ENCODE data around the gene ESRRG. TPM values are rescaled to one million over a fixed set of nuclear protein-coding genes. Genes with fewer than 3 reads are reported as not detected.

ESRRG gene
- total and polyA plus RNA-seq, 2 donors (not counting 1 experiment from before 2014, with no cell fraction given): 0.15 to 0.83 TPM

GRCh38 chr1:216688127-216688657, 35.0 kb downstream of the ESRRG start:
- no peak overlapping the region for H3K9ac ChIP-seq (ENCODE audit: insufficient read depth, low read length)
- H3K36me3 ChIP-seq (ENCODE audit: control insufficient read depth, insufficient read depth, low read length): no peaks in the 10 kb centered on the region
- DNase-seq (ENCODE audit: low read depth in 2 of 2): no peak
- no peaks in the 10 kb centered on the region for H4K20me1 ChIP-seq (ENCODE audit: control insufficient read depth, extremely low read depth, insufficient read depth, low read length)
- no peak overlapping the region for H2AFZ ChIP-seq (ENCODE audit: low read length)
- H3K27ac ChIP-seq (ENCODE audit: insufficient read depth, low read length): no peak overlapping the region
- H3K9me3 ChIP-seq (ENCODE audit: control insufficient read depth, insufficient read depth, low read depth, low read length): no peaks in the 10 kb centered on the region
- no peaks in the 10 kb centered on the region for H3K79me2 ChIP-seq (ENCODE audit: control insufficient read depth, insufficient read depth, low read length)
- no peaks in the 10 kb centered on the region for H3K4me1 ChIP-seq (ENCODE audit: control insufficient read depth, extremely low read depth, insufficient read depth, low read length)
- no peaks in the 10 kb centered on the region for H3K27me3 ChIP-seq (ENCODE audit: control insufficient read depth, insufficient read depth, low read length)
- TF ChIP-seq, protein P1, sequence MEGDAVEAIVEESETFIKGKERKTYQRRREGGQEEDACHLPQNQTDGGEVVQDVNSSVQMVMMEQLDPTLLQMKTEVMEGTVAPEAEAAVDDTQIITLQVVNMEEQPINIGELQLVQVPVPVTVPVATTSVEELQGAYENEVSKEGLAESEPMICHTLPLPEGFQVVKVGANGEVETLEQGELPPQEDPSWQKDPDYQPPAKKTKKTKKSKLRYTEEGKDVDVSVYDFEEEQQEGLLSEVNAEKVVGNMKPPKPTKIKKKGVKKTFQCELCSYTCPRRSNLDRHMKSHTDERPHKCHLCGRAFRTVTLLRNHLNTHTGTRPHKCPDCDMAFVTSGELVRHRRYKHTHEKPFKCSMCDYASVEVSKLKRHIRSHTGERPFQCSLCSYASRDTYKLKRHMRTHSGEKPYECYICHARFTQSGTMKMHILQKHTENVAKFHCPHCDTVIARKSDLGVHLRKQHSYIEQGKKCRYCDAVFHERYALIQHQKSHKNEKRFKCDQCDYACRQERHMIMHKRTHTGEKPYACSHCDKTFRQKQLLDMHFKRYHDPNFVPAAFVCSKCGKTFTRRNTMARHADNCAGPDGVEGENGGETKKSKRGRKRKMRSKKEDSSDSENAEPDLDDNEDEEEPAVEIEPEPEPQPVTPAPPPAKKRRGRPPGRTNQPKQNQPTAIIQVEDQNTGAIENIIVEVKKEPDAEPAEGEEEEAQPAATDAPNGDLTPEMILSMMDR (conservative IDR thresholded peaks at IDR 0.05 in 1 of 2, IDR thresholded peaks at IDR 0.05 in 1 of 2; ENCODE audit: low read depth in 1 of 2, low read length in 2 of 2): no peak
- TF ChIP-seq EZH2 (IDR thresholded peaks at IDR 0.05; ENCODE audit: low read length, missing control alignments): no peak
- no peak overlapping the region for H3K4me3 ChIP-seq (replicated peaks in 1 of 4; ENCODE audit: control extremely low read depth in 1 of 4, insufficient read depth in 1 of 4, low read depth in 3 of 4, low read length in 4 of 4)
- H3K4me2 ChIP-seq (ENCODE audit: extremely low read depth, insufficient read depth, low read length): no peak overlapping the region

- H3K4me1 ChIP-seq (ENCODE audit: control insufficient read depth, extremely low read depth, insufficient read depth, low read length): no peaks in the 10 kb centered on the region
- no peak overlapping the region for H3K9ac ChIP-seq (ENCODE audit: insufficient read depth, low read length)
- no peak overlapping the region for H3K4me2 ChIP-seq (ENCODE audit: extremely low read depth, insufficient read depth, low read length)
- no peak overlapping the region for H2AFZ ChIP-seq (ENCODE audit: low read length)
- H3K4me3 ChIP-seq (replicated peaks in 1 of 4; ENCODE audit: control extremely low read depth in 1 of 4, insufficient read depth in 1 of 4, low read depth in 3 of 4, low read length in 4 of 4): no peak overlapping the region
- no peaks in the 10 kb centered on the region for H3K9me3 ChIP-seq (ENCODE audit: control insufficient read depth, insufficient read depth, low read depth, low read length)
- H3K36me3 ChIP-seq (ENCODE audit: control insufficient read depth, insufficient read depth, low read length): no peaks in the 10 kb centered on the region
- no peaks in the 10 kb centered on the region for H3K79me2 ChIP-seq (ENCODE audit: control insufficient read depth, insufficient read depth, low read length)
- H4K20me1 ChIP-seq (ENCODE audit: control insufficient read depth, extremely low read depth, insufficient read depth, low read length): no peaks in the 10 kb centered on the region
- H3K27ac ChIP-seq (ENCODE audit: insufficient read depth, low read length): no peak overlapping the region
- TF ChIP-seq, protein P1 (conservative IDR thresholded peaks at IDR 0.05 in 1 of 2, IDR thresholded peaks at IDR 0.05 in 1 of 2; ENCODE audit: low read depth in 1 of 2, low read length in 2 of 2): no peak
- TF ChIP-seq EZH2 (IDR thresholded peaks at IDR 0.05; ENCODE audit: low read length, missing control alignments): no peak
- DNase-seq (ENCODE audit: low read depth in 2 of 2): peak; percentile 32 to 34
- H3K27me3 ChIP-seq (ENCODE audit: control insufficient read depth, insufficient read depth, low read length): no peaks in the 10 kb centered on the region
Measured at GRCh38 chr1:216686860-216687766, 36.1 kb downstream of the ESRRG start.

GRCh38 chr1:216682752-216683151, 40.5 kb downstream of the ESRRG start:
- TF ChIP-seq, protein P1 (conservative IDR thresholded peaks at IDR 0.05 in 1 of 2, IDR thresholded peaks at IDR 0.05 in 1 of 2; ENCODE audit: low read depth in 1 of 2, low read length in 2 of 2): no peak
- no peak for TF ChIP-seq EZH2 (IDR thresholded peaks at IDR 0.05; ENCODE audit: low read length, missing control alignments)
- Histone ChIP-seq H4K20me1 (ENCODE audit: control insufficient read depth, extremely low read depth, insufficient read depth, low read length) (no peaks in the 10 kb centered on the region), H3K4me1 (ENCODE audit: control insufficient read depth, extremely low read depth, insufficient read depth, low read length) (no peaks in the 10 kb centered on the region), H3K9ac (ENCODE audit: insufficient read depth, low read length) (no peak overlapping the region), H3K36me3 (ENCODE audit: control insufficient read depth, insufficient read depth, low read length) (no peaks in the 10 kb centered on the region), H3K27ac (ENCODE audit: insufficient read depth, low read length) (no peak overlapping the region), H3K4me2 (ENCODE audit: extremely low read depth, insufficient read depth, low read length) (no peak overlapping the region), H3K4me3 (replicated peaks in 1 of 4; ENCODE audit: control extremely low read depth in 1 of 4, insufficient read depth in 1 of 4, low read depth in 3 of 4, low read length in 4 of 4) (no peak overlapping the region), H3K79me2 (ENCODE audit: control insufficient read depth, insufficient read depth, low read length) (no peaks in the 10 kb centered on the region), H3K9me3 (ENCODE audit: control insufficient read depth, insufficient read depth, low read depth, low read length) (no peaks in the 10 kb centered on the region), H3K27me3 (ENCODE audit: control insufficient read depth, insufficient read depth, low read length) (no peaks in the 10 kb centered on the region), H2AFZ (ENCODE audit: low read length) (no peak overlapping the region)
- DNase-seq (ENCODE audit: low read depth in 2 of 2): no peak

Data from fibroblast of lung (primary cell).